SK-N-MC (cell line): Measurements from ENCODE around the gene GPR158.

Experiments used
- EZH2 ChIP-seq: fragments of 200-600 bp; sonication (generic); IDR thresholded peaks from one replicate; pipeline ENCODE4 v1.6.1; 2017; ENCODE audit warnings: antibody characterized with exemption
- FOXP2 ChIP-seq: optimal IDR thresholded peaks from 2 replicates; pipeline ENCODE3; 2011; ENCODE audit warnings: mild to moderate bottlenecking, moderate library complexity; ENCODE audit not compliant: insufficient read depth; ENCODE audit errors: extremely low read length, control extremely low read depth
- POLR2AphosphoS5 ChIP-seq: IDR thresholded peaks from 2 replicates; pipeline ENCODE4 v1.6.1; 2012; ENCODE audit warnings: mild to moderate bottlenecking, low read depth, low read length, borderline replicate concordance

GRCh38 chr10:25582961-25583360 is 408.2 kb downstream of the GPR158 start:
- TF ChIP-seq EZH2 (no peak), POLR2AphosphoS5 (no peak), FOXP2 (no peak)
